Caco-2 (cell line): ENCODE measurements around the gene THSD7A. TPM values are rescaled to one million over a fixed set of nuclear protein-coding genes. Genes with fewer than 3 reads are reported as not detected.

Experiments
- BruUV-seq: library from RNA; stranded (reverse); fragments of 400-500 nt; replicated peaks from 2 replicates; lab custom pipeline; 2021; lab: Mats Ljungman, UMichigan
- CTCF ChIA-PET: fragments of 300-600 bp; sonication (Branson Sonifier 250); formaldehyde crosslinking; loops from one replicate; lab custom pipeline; 2022; ENCODE audit warnings: antibody characterized with exemption; lab: Charles Lee
- POLR2A ChIA-PET: fragments of 300-600 bp; sonication (Branson Sonifier 250); formaldehyde crosslinking; loops from one replicate; lab custom pipeline; 2022; ENCODE audit warnings: antibody characterized with exemption; lab: Charles Lee
- DNase-seq, 2 experiments: peaks; one replicate each; pipeline versions ENCODE4 v3.0.0 to v3.0.0-alpha.2; 2020 to 2022
- H3K27me3 ChIP-seq: replicated peaks from 2 replicates; pipeline ENCODE4 v1.6.0; 2011; ENCODE audit warnings: low read length; ENCODE audit not compliant: control insufficient read depth, insufficient read depth
- H3K36me3 ChIP-seq: 2 replicates; pipeline ENCODE4 v1.5.1; 2011; ENCODE audit warnings: low read length; ENCODE audit not compliant: control insufficient read depth, insufficient read depth
- H3K4me1 ChIP-seq: fragments of 250-450 bp; sonication (Bioruptor Pico); 2 replicates; pipeline ENCODE4 v1.5.1; 2020; ENCODE audit warnings: mild to moderate bottlenecking
- H3K4me3 ChIP-seq: 2 replicates; pipeline ENCODE4 v1.5.1; 2011; ENCODE audit warnings: low read depth, mild to moderate bottlenecking, control low read depth, low read length
- H3K9me3 ChIP-seq: fragments of 250-450 bp; sonication (Bioruptor Pico); 2 replicates; pipeline ENCODE4 v1.5.1; 2020; ENCODE audit warnings: mild to moderate bottlenecking, moderate library complexity
- H3K27ac Mint-ChIP-seq: one replicate; pipeline ENCODE4 v1.8.0; 2022; ENCODE audit warnings: mixed read lengths; ENCODE audit not compliant: unreplicated experiment
- H3K27me3 Mint-ChIP-seq: one replicate; pipeline ENCODE4 v1.8.0; 2022; ENCODE audit warnings: mixed read lengths; ENCODE audit not compliant: insufficient read depth, unreplicated experiment
- H3K36me3 Mint-ChIP-seq: one replicate; pipeline ENCODE4 v1.8.0; 2022; ENCODE audit warnings: mild to moderate bottlenecking, mixed read lengths; ENCODE audit not compliant: insufficient read depth, unreplicated experiment
- H3K4me1 Mint-ChIP-seq: one replicate; pipeline ENCODE4 v1.8.0; 2022; ENCODE audit warnings: low read depth, mixed read lengths; ENCODE audit not compliant: unreplicated experiment
- H3K4me3 Mint-ChIP-seq: one replicate; pipeline ENCODE4 v1.8.0; 2022; ENCODE audit warnings: mild to moderate bottlenecking, moderate library complexity, mixed read lengths; ENCODE audit not compliant: unreplicated experiment
- H3K9me3 Mint-ChIP-seq: one replicate; pipeline ENCODE4 v1.8.0; 2022; ENCODE audit warnings: mixed read lengths; ENCODE audit not compliant: unreplicated experiment
- CTCF ChIP-seq, 2 experiments: fragments of 200-600 bp in 1 of 2; IDR thresholded peaks; 1 replicate in 1 of 2; 2 replicates in 1 of 2; pipeline versions ENCODE4 v1.5.1 to v1.8.0; 2011 to 2022; ENCODE audit warnings: antibody characterized with exemption in 1 of 2, control low read depth in 1 of 2, inconsistent platforms in 1 of 2, low read depth in 1 of 2, low read length in 1 of 2, mild to moderate bottlenecking in 1 of 2, moderate library complexity in 1 of 2; ENCODE audit not compliant: insufficient read depth in 1 of 2, severe bottlenecking in 1 of 2, unreplicated experiment in 1 of 2
- intact Hi-C: fragments of 100-400 bp; cut with micrococcal nuclease; formaldehyde crosslinking; loops from one replicate; pipeline ENCODE4 v1.10.0; 2022; ENCODE audit not compliant: unreplicated experiment
- total RNA-seq: library from RNA; stranded (reverse); gene quantifications from 2 replicates; pipeline ENCODE4 v1.2.3, GENCODE V29; 2022

THSD7A gene
- total RNA-seq, 1 experiment from 2014 or later: 0.05 TPM

GRCh38 chr7:11330208-11330607 is 501.8 kb downstream of the THSD7A start:
- POLR2A ChIA-PET: no interaction called here
- H3K27me3 ChIP-seq: no peaks in the 10 kb centered on the region
- BruUV-seq: no TSS peak
- no peaks in the 10 kb centered on the region for H3K36me3 ChIP-seq
- H3K27ac Mint-ChIP-seq: no peak overlapping the region
- no peak for DNase-seq
- no peak overlapping the region for H3K4me3 ChIP-seq
- H3K27me3 Mint-ChIP-seq: peaks cover 8% of the 10 kb centered on the region
- no peak for TF ChIP-seq CTCF (IDR thresholded peaks at IDR 0.05; ENCODE audit: insufficient read depth in 1 of 2, low read depth in 1 of 2, low read length in 1 of 2, severe bottlenecking in 1 of 2, unreplicated experiment in 1 of 2)
- intact Hi-C loops: no loop called here
- H3K4me1 ChIP-seq: no peaks in the 10 kb centered on the region
- H3K4me1 Mint-ChIP-seq: no peaks in the 10 kb centered on the region
- CTCF ChIA-PET: no interaction called here
- no peaks in the 10 kb centered on the region for H3K9me3 Mint-ChIP-seq
- no peaks in the 10 kb centered on the region for H3K36me3 Mint-ChIP-seq
- H3K9me3 ChIP-seq: no peaks in the 10 kb centered on the region
- no peak overlapping the region for H3K4me3 Mint-ChIP-seq

- Mint-ChIP-seq H3K27me3 (peaks cover 8% of the 10 kb centered on the region), H3K9me3 (no peaks in the 10 kb centered on the region), H3K4me3 (no peak overlapping the region), H3K27ac (no peak overlapping the region), H3K36me3 (no peaks in the 10 kb centered on the region), H3K4me1 (no peaks in the 10 kb centered on the region)
- Histone ChIP-seq H3K4me3 (no peak overlapping the region), H3K36me3 (no peaks in the 10 kb centered on the region), H3K4me1 (no peaks in the 10 kb centered on the region), H3K9me3 (no peaks in the 10 kb centered on the region), H3K27me3 (no peaks in the 10 kb centered on the region)
- intact Hi-C loops: no loop called here
- POLR2A ChIA-PET: no interaction called here
- TF ChIP-seq CTCF (IDR thresholded peaks at IDR 0.05; ENCODE audit: insufficient read depth in 1 of 2, low read depth in 1 of 2, low read length in 1 of 2, severe bottlenecking in 1 of 2, unreplicated experiment in 1 of 2): no peak
- CTCF ChIA-PET: no interaction called here
- BruUV-seq: no TSS peak
- no peak for DNase-seq
Measured at GRCh38 chr7:11329626-11330025, 502.4 kb downstream of the THSD7A start.

GRCh38 chr7:11328309-11328708 is 503.7 kb downstream of the THSD7A start:
- POLR2A ChIA-PET: no interaction called here
- no TSS peak for BruUV-seq
- H3K4me3 ChIP-seq: no peak overlapping the region

More at GRCh38 chr7:11328309-11328708, 503.7 kb downstream of the THSD7A start:
- Mint-ChIP-seq H3K4me1 (no peaks in the 10 kb centered on the region), H3K9me3 (no peaks in the 10 kb centered on the region), H3K4me3 (no peak overlapping the region), H3K27me3 (no peaks in the 10 kb centered on the region), H3K27ac (no peak overlapping the region), H3K36me3 (no peaks in the 10 kb centered on the region)
- Histone ChIP-seq H3K4me1 (no peaks in the 10 kb centered on the region), H3K27me3 (no peaks in the 10 kb centered on the region), H3K9me3 (no peaks in the 10 kb centered on the region), H3K36me3 (no peaks in the 10 kb centered on the region)
- DNase-seq: no peak
- intact Hi-C loops: no loop called here
- CTCF ChIA-PET: no interaction called here
- no peak for TF ChIP-seq CTCF (IDR thresholded peaks at IDR 0.05; ENCODE audit: insufficient read depth in 1 of 2, low read depth in 1 of 2, low read length in 1 of 2, severe bottlenecking in 1 of 2, unreplicated experiment in 1 of 2)
